NT2/D1 (cell line): ENCODE data around the gene SCN5A.

Source experiments
- DNase-seq: peaks from one replicate; pipeline ENCODE4 v3.0.0-alpha.2; 2011; ENCODE audit warnings: low read depth, low spot score
- H3K27me3 ChIP-seq: 2 replicates; pipeline ENCODE4 v1.6.0; 2011; ENCODE audit warnings: mild to moderate bottlenecking; ENCODE audit not compliant: insufficient read length, insufficient read depth
- H3K36me3 ChIP-seq: 2 replicates; pipeline ENCODE4 v1.6.1; 2011; ENCODE audit warnings: mild to moderate bottlenecking, low read length, mixed read lengths; ENCODE audit not compliant: insufficient read depth, insufficient read length
- H3K4me1 ChIP-seq: 2 replicates; pipeline ENCODE4 v1.5.1; 2011; ENCODE audit not compliant: insufficient read depth, insufficient read length
- H3K4me3 ChIP-seq: 2 replicates; pipeline ENCODE4 v1.5.1; 2011; ENCODE audit warnings: low read depth; ENCODE audit not compliant: insufficient read length
- H3K9ac ChIP-seq: 2 replicates; pipeline ENCODE4 v1.6.0; 2011; ENCODE audit warnings: low read depth; ENCODE audit not compliant: insufficient read length
- H3K9me3 ChIP-seq: 2 replicates; pipeline ENCODE4 v1.5.1; 2011; ENCODE audit warnings: mild to moderate bottlenecking, low read length; ENCODE audit not compliant: insufficient read depth
- SUZ12 ChIP-seq: IDR thresholded peaks from 2 replicates; pipeline ENCODE4 v1.6.1; 2011; ENCODE audit not compliant: insufficient read length, insufficient read depth; ENCODE audit errors: extremely low read depth
- YY1 ChIP-seq: IDR thresholded peaks from 2 replicates; pipeline ENCODE4 v1.6.1; 2011; ENCODE audit not compliant: insufficient read length, insufficient read depth
- ZNF274 ChIP-seq: IDR thresholded peaks from 2 replicates; pipeline ENCODE4 v1.6.1; 2011; ENCODE audit warnings: mild to moderate bottlenecking, low read depth, low read length

SCN5A gene

GRCh38 chr3:38509732-38510131 lies 139.8 kb downstream of the SCN5A start:
- DNase-seq, result no peak
- Histone ChIP-seq H3K27me3 (no peaks in the 10 kb centered on the region), H3K9ac (no peak overlapping the region), H3K36me3 (peaks cover 60% of the 10 kb centered on the region), H3K4me3 (no peak overlapping the region), H3K4me1 (no peaks in the 10 kb centered on the region), H3K9me3 (no peaks in the 10 kb centered on the region)
- TF ChIP-seq SUZ12 (no peak), YY1 (no peak), ZNF274 (no peak)

- Histone ChIP-seq H3K4me1 (no peaks in the 10 kb centered on the region), H3K27me3 (no peaks in the 10 kb centered on the region), H3K4me3 (no peak overlapping the region), H3K36me3 (peaks cover 68% of the 10 kb centered on the region), H3K9me3 (no peaks in the 10 kb centered on the region), H3K9ac (no peak overlapping the region)
- TF ChIP-seq ZNF274 (no peak), YY1 (no peak), SUZ12 (no peak)
- no peak for DNase-seq
Observed at GRCh38 chr3:38507120-38507519, 142.4 kb downstream of the SCN5A start.

GRCh38 chr3:38500688-38501417 lies 148.6 kb downstream of the SCN5A start:
- no peaks in the 10 kb centered on the region for H3K27me3 ChIP-seq
- H3K9ac ChIP-seq, result no peak overlapping the region
- no peak overlapping the region for H3K4me3 ChIP-seq
- no peak for DNase-seq
- TF ChIP-seq ZNF274, result no peak
- TF ChIP-seq YY1, result no peak
- no peak for TF ChIP-seq SUZ12
- H3K36me3 ChIP-seq, result peaks cover 60% of the 10 kb centered on the region
- H3K9me3 ChIP-seq, result no peaks in the 10 kb centered on the region
- H3K4me1 ChIP-seq, result no peaks in the 10 kb centered on the region
